Measurements from ENCODE around the gene GSK3A. TPM values are rescaled to one million over a fixed set of nuclear protein-coding genes. Genes with fewer than 3 reads are reported as not detected.

Gene GSK3A
- total RNA-seq, 2 donors from 2014 or later, result 27.7 to 28.1 TPM

DNA sequence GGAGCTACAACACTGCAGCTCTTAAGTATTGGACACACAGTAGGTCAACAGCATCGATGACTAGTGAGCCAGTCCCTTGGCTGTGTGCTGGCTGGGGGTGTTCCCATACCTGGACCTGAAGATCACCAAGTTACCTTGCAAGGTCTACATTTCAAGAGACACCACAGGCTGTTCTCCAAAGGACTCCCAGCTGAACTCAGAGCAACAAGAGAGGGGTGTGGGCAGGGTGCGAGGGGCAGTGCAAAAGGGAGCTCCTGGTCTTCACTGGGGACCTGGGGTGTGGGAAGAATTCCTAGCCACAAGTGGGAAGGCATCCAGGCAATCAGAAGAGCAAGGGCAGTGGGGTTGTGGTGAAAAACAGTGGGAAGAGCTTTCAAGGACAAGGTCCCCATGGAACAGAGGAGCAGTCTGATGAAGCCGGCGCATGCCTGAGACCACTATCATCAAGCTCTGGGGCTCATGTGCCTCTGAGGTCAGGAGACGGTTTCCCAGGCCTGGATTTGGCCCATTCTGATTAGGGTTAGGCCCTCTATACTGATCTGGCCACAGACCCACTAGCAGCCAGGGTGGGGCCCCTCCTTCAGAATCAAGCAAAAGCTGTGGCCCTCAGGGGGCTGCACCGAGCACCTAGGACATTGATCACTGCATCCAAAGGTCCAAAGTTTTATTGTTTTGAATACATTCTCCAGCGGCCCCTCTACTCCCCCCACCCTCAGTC, 4.7 kb upstream of the GSK3A start:
- no peak for ATAC-seq
- DNase-seq, result no peak
- no peak overlapping the region for H3K4me3 Mint-ChIP-seq
- H3K27me3 Mint-ChIP-seq, result no peaks in the 10 kb centered on the region
- H3K4me1 Mint-ChIP-seq, result peaks cover 31% of the 10 kb centered on the region
- no peaks in the 10 kb centered on the region for H3K36me3 Mint-ChIP-seq (ENCODE audit: low read depth)
- H3K9me3 ChIP-seq (ENCODE audit: control insufficient read depth, low read length, poor library complexity, severe bottlenecking), result no peaks in the 10 kb centered on the region
- H3K27ac Mint-ChIP-seq, result peak overlapping the region; percentile 90

DNA sequence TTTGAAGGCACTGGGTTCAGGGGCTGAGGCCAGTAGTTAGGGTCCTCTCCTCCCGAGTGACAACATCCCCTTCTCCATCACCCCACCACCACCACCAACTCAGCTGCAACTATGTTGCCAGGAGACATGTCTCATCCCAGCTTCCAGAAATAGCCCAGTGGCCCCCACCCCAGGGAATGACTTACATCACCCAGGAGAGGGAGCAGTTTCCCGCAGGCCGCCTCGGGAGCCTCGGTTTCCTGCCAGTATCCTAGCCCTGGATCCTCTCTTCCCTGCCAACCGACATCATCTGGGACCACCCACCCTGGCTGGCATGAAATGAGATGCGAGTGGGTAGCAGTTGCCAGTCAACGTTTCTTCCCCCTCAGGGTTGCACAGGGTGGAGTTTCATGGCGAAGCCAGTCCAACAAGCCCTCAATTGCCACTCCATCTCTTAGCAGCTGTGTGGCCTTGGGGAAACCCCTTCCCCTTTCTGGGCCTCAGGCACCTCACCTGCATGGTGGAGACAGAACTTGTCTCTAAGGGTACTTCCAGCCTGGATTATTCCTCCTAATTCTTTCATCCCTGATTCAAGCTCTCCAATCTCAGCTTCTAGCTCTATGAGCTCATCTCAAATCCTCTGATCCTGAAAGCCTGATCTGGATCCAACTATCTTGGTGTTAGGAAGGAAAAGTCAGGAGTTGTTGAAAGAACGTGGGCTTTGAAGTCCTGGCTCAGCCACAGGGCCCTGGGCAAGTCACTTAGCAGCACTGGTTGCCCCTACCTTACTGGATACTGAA, 3.9 kb upstream of the GSK3A start:
- Mint-ChIP-seq H3K27ac (peak overlapping the region; percentile 90), H3K36me3 (ENCODE audit: low read depth) (no peaks in the 10 kb centered on the region), H3K4me1 (peaks cover 31% of the 10 kb centered on the region), H3K27me3 (no peaks in the 10 kb centered on the region), H3K4me3 (no peak overlapping the region)
- H3K9me3 ChIP-seq (ENCODE audit: control insufficient read depth, low read length, poor library complexity, severe bottlenecking), result no peaks in the 10 kb centered on the region
- no peak for ATAC-seq
- DNase-seq, result no peak

DNA sequence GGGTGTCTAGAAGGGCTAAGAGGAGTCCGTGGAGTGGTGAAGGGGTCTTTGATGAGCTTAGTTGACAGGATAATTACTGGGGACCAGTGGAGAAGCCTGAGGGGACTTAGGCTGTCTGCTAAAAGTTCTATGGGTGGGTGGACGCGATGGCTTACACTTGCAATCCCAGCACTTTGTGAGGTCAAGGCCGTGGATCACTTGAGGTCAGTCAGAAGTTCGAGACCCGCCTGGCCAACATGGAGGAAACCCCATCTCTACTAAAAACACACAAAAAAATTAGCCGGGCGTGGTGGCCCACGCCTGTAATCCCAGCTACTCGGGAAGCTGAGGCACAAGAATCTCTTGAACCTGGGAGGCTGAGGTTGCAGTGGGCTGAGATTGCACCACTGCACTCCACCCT, 2.8 kb upstream of the GSK3A start:
- no peak for DNase-seq

DNA sequence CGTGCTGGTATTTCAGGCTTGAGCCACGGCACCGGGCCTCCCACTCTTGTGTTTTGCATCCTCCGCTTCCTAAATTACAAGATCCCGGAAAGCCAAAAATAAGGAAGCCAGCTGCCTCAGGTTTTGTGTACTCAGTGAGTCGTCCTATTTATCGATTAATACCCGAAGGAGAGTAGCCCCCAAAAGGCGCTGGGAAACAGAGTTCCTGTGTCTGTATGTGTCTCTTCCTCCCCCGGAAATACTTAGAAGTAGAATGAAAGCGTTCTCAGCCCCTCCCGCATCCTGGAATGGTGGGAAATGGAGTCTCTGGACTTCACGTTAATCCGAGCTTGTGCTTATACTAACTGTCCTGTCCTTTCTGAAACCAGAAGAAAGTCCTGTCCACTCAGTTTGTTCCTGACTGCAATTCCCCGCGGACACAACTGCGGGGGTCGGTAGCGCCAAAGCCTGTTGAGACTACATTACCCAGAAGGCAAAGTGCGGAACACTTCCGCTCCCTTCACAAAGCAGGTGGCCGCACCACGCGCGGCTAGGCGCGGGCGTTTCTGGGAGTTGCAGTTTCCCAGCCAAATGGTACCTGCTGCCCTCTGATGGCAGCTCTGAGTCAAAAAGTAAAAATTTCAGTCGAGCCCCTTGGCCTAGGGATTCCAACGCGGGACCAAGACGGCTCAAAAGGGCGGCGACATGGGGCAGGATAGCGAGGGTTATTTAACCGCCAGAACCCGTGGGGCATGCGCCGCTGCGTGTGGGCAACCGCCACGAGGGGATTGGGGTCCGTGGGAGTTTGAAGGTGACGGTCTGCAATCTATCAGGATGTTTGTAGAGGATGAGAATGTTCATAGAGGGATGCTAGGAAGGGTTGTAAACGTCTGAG, 2.2 kb upstream of the GSK3A start:
- peaks cover 41% of the 10 kb centered on the region for H3K4me1 Mint-ChIP-seq
- peak; percentile 78 to 83 (median 81) for DNase-seq
- peak overlapping the region; percentile 96 for H3K4me3 Mint-ChIP-seq
- no peaks in the 10 kb centered on the region for H3K9me3 ChIP-seq (ENCODE audit: control insufficient read depth, low read length, poor library complexity, severe bottlenecking)
- H3K36me3 Mint-ChIP-seq (ENCODE audit: low read depth), result no peaks in the 10 kb centered on the region
- peak overlapping the region; percentile 90 for H3K27ac Mint-ChIP-seq
- ATAC-seq, result peak; percentile 44
- no peaks in the 10 kb centered on the region for H3K27me3 Mint-ChIP-seq

More for the DNA sequence above, 2.8 kb upstream of the GSK3A start:
- Mint-ChIP-seq H3K27me3 (no peaks in the 10 kb centered on the region), H3K4me3 (peak overlapping the region; percentile 96), H3K27ac (peak overlapping the region; percentile 90), H3K36me3 (ENCODE audit: low read depth) (no peaks in the 10 kb centered on the region), H3K4me1 (peaks cover 35% of the 10 kb centered on the region)
- H3K9me3 ChIP-seq (ENCODE audit: control insufficient read depth, low read length, poor library complexity, severe bottlenecking), result no peaks in the 10 kb centered on the region
- no peak for ATAC-seq

DNA sequence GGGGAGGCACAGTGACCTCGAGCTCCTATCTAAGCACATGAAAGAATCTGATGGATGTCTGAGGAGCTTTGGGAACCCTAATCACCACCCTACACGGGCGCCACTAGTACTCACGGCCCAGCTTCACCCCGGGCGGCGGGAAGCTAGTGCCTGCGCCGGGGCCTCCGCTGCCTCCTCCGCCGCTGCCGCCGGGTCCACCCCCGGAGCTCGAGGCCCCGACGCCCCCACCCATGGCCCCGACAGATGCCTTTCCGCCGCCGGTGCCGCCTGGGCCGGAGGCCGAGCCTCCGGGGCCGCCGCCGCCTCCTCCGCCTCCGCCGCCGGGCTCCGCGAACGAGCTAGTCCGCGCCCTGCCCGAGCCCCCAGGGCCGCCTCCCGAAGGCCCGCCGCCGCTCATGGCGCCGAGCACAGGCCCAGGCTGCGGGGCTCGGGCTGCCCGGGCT, 312 bp downstream of the GSK3A start:
- H3K36me3 Mint-ChIP-seq (ENCODE audit: low read depth), result peaks cover 3% of the 10 kb centered on the region
- peak overlapping the region; percentile 96 for H3K4me3 Mint-ChIP-seq
- DNase-seq (no peak), ATAC-seq (no peak)
- no peaks in the 10 kb centered on the region for H3K27me3 Mint-ChIP-seq
- peak overlapping the region; percentile 89 for H3K27ac Mint-ChIP-seq
- peaks cover 45% of the 10 kb centered on the region for H3K4me1 Mint-ChIP-seq
- H3K9me3 ChIP-seq (ENCODE audit: control insufficient read depth, low read length, poor library complexity, severe bottlenecking), result no peaks in the 10 kb centered on the region

DNA sequence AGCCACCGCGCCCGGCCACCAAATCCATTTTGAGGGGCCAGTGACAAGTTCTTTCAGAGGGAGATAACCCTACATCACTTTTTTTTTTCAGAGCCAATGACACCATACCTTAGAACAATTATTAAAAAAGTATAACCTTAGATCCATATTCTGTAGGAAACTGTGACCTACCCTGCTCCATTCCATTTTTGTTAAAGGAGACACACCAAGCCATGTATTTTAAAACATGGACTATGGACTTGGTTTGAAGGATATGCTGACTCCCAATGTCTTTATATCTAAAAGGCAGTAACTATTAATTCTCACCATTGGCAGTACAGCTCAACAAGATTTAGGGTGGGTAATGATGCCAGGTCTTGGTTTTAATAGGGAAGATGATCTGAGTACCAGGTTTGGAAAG, 1.1 kb downstream of the GSK3A start:
- H3K9me3 ChIP-seq (ENCODE audit: control insufficient read depth, low read length, poor library complexity, severe bottlenecking), result no peaks in the 10 kb centered on the region
- H3K4me1 Mint-ChIP-seq, result peaks cover 45% of the 10 kb centered on the region
- DNase-seq (no peak), ATAC-seq (no peak)
- peaks cover 5% of the 10 kb centered on the region for H3K36me3 Mint-ChIP-seq (ENCODE audit: low read depth)
- H3K27me3 Mint-ChIP-seq, result no peaks in the 10 kb centered on the region
- H3K4me3 Mint-ChIP-seq, result peak overlapping the region; percentile 96
- H3K27ac Mint-ChIP-seq, result peak overlapping the region; percentile 89

DNA sequence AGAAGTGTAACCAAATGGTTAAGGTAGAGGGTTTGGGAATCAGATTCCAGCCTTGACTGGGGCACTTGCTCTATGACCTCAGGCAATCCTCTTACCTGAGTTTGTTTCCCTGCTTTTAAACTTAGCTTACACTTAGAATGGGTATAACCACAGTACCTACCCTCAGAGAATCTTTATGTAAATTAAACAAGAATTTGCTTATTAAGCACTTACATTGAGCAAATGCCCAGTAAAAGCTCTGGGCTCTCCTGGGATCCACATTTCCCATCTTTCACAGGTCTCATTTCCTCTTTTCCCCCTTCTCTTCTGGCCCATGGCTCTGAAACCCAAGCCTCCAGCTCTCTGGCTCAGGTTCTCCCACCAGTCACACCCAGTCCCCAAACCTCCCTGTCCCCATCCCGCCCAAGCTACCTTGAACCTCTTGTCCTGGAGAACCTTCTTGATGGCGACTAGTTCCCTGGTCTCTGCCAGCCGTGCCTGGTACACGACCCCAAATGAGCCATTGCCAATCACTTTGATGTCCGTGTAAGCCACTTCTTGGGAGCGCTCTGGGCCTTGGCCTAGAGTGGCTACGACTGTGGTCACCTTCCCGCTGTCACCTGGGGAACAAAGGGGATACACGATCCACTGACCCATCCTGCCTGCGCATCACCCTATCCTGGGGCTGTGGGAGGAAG, 2.7 kb downstream of the GSK3A start:
- peaks cover 35% of the 10 kb centered on the region for H3K4me1 Mint-ChIP-seq
- H3K4me3 Mint-ChIP-seq, result peak overlapping the region; percentile 75
- H3K27me3 Mint-ChIP-seq, result no peaks in the 10 kb centered on the region
- peak overlapping the region; percentile 49 for H3K27ac Mint-ChIP-seq
- H3K36me3 Mint-ChIP-seq (ENCODE audit: low read depth), result peaks cover 5% of the 10 kb centered on the region
- DNase-seq (no peak), ATAC-seq (no peak)
- no peaks in the 10 kb centered on the region for H3K9me3 ChIP-seq (ENCODE audit: control insufficient read depth, low read length, poor library complexity, severe bottlenecking)

DNA sequence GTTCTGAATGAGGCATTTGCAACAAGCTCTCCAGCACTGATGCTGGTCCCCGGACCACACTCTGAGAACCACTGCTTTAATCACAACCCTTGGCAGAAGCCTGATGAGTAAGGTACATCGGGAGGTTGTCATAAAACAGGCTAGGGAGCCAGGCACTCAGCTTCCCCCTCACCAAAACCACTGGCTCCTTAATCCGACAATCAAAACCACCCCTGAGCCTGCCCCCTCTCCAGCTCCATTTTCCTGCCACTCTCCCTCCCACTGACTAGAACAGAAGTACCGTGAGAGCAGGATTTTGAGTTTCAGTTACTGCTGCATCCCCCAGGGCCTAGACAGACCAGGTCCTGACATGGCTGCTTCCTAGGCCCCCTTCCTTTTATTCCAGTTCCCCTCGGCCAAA, 7.2 kb downstream of the GSK3A start:
- ATAC-seq (no peak), DNase-seq (no peak)
- Mint-ChIP-seq H3K27ac (peak overlapping the region; percentile 67), H3K36me3 (ENCODE audit: low read depth) (peaks cover 5% of the 10 kb centered on the region), H3K27me3 (no peaks in the 10 kb centered on the region), H3K4me3 (no peak overlapping the region), H3K4me1 (peaks cover 13% of the 10 kb centered on the region)
- no peaks in the 10 kb centered on the region for H3K9me3 ChIP-seq (ENCODE audit: control insufficient read depth, low read length, poor library complexity, severe bottlenecking)

DNA sequence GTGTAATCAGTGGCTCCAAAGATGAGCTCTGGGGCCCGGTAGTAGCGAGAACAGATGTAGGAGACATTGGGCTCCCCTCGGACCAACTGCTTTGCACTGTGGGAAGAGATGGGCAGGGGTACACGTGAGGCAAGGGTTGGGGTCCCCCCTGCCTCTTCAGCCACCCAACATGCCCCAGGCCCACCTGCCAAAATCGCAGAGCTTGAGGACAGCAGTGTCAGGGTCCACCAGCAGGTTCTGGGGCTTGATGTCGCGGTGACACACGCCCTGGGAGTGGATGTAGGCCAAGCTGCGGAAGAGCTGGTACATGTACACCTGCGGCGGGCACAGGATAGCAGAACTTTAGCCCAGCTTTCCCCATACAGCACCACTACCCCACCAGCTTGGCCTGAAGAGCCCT, 8.0 kb downstream of the GSK3A start:
- Mint-ChIP-seq H3K4me1 (peaks cover 8% of the 10 kb centered on the region), H3K27ac (no peak overlapping the region), H3K36me3 (ENCODE audit: low read depth) (peaks cover 5% of the 10 kb centered on the region), H3K27me3 (no peaks in the 10 kb centered on the region), H3K4me3 (no peak overlapping the region)
- DNase-seq, result no peak
- no peaks in the 10 kb centered on the region for H3K9me3 ChIP-seq (ENCODE audit: control insufficient read depth, low read length, poor library complexity, severe bottlenecking)
- ATAC-seq, result no peak

DNA sequence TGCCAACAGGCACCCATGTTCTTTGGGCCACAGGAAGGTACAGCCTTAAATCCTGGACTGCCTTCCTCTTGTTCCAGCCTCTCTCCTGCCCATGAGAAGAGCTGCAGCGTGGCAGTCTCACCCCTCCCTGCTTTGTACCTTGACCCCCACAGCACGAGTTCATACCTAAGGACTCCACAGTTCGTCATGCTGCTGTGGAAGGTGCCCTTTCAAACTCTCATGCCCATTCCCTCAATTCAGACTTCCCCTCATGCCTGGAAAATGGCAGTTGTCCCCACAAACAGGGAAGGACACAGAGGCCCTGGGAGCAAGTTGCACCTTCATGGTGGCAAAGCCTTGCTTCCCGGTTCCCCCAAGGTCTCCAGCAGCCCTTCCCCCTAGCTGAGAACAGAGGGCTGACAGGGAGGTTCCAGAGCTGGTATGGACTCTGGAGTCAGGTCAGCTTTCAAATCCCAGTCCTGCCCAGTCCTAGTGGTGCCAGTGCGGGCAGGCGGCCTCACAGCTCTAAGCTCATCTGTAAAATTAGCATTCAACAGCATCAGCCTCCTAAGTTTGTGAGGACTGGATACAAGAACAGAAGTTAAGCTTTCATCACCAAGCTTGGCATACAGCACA, 8.6 kb downstream of the GSK3A start:
- H3K36me3 Mint-ChIP-seq (ENCODE audit: low read depth), result peaks cover 3% of the 10 kb centered on the region
- H3K4me3 Mint-ChIP-seq, result no peak overlapping the region
- peaks cover 4% of the 10 kb centered on the region for H3K4me1 Mint-ChIP-seq
- no peak for DNase-seq
- ATAC-seq, result no peak
- no peak overlapping the region for H3K27ac Mint-ChIP-seq
- H3K9me3 ChIP-seq (ENCODE audit: control insufficient read depth, low read length, poor library complexity, severe bottlenecking), result no peaks in the 10 kb centered on the region
- H3K27me3 Mint-ChIP-seq, result no peaks in the 10 kb centered on the region

DNA sequence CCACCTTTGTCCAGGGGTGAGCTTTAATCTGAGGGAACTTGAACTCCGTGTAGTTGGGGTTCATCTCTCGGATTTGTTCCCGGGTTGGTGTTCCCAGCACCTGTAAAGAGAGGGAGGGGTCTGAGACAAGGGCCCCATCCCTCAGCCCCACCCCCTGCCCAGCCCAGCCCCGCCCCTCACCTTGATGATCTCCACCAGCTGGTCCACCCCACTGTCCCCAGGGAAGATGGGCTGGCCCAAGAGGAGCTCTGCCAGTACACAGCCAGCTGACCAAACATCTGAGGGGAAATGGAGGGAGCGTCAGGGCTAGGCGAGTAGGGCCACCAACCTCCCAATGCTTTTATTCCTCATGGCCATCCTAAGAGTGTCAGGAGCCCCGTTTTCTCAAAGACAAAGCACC, 9.3 kb downstream of the GSK3A start:
- Mint-ChIP-seq H3K27ac (no peak overlapping the region), H3K36me3 (ENCODE audit: low read depth) (peaks cover 3% of the 10 kb centered on the region)
- no peak for ATAC-seq

DNA sequence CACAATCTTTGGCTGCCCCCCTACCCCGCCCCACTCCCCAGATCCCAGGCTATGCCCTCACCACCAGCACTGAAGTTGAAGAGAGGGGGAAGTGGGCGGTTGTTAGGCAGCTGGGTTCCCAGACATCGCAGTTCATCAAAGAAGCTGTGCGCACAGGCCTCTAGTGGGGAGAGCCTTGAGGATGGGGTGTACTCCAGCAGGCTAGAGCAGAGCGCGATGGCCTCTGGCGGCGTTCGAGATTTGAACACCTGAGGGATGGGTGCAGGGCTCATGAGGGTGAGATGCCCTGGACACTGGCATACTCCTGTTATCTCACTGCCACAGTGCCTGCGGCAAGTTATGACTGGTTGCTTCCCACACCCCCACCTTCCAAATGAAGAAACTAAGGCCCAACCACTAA, 10.0 kb downstream of the GSK3A start:
- H3K4me1 Mint-ChIP-seq, result peaks cover 4% of the 10 kb centered on the region
- ATAC-seq, result no peak
- no peak overlapping the region for H3K4me3 Mint-ChIP-seq
- no peaks in the 10 kb centered on the region for H3K9me3 ChIP-seq (ENCODE audit: control insufficient read depth, low read length, poor library complexity, severe bottlenecking)
- no peak overlapping the region for H3K27ac Mint-ChIP-seq
- H3K36me3 Mint-ChIP-seq (ENCODE audit: low read depth), result peaks cover 3% of the 10 kb centered on the region
- no peak for DNase-seq
- no peaks in the 10 kb centered on the region for H3K27me3 Mint-ChIP-seq

More for the DNA sequence above, 9.3 kb downstream of the GSK3A start:
- Mint-ChIP-seq H3K4me1 (peaks cover 4% of the 10 kb centered on the region), H3K4me3 (no peak overlapping the region), H3K27me3 (no peaks in the 10 kb centered on the region)
- H3K9me3 ChIP-seq (ENCODE audit: control insufficient read depth, low read length, poor library complexity, severe bottlenecking), result no peaks in the 10 kb centered on the region
- DNase-seq, result no peak

Measured in T-helper 17 cell (primary cell).